H1 (cell line): ENCODE data around the gene HELZ2. TPM values are rescaled to one million over a fixed set of nuclear protein-coding genes. Genes with fewer than 3 reads are reported as not detected.

Source experiments
- CTCF ChIA-PET: fragments of 300-600 bp; sonication (Branson Sonifier 250); formaldehyde crosslinking; loops from one replicate; lab custom pipeline; 2021; ENCODE audit not compliant: partially characterized antibody; lab: Charles Lee
- POLR2A ChIA-PET: fragments of 300-600 bp; sonication (Branson Sonifier 250); formaldehyde crosslinking; loops from one replicate; lab custom pipeline; 2021; ENCODE audit warnings: inconsistent platforms; ENCODE audit not compliant: partially characterized antibody; lab: Charles Lee
- DNase-seq, 2 experiments: peaks; one replicate each; pipeline versions ENCODE4 v3.0.0 to v3.0.0-alpha.2; 2010 to 2022; ENCODE audit warnings: low spot score in 2 of 2, low read depth in 1 of 2, mixed read lengths in 1 of 2
- FAIRE-seq: peaks from 2 replicates; lab custom pipeline; 2011; peaks lifted over from hg19 to GRCh38; lab: Jason Lieb, UNC
- H2AFZ ChIP-seq: 2 replicates; pipeline ENCODE4 v1.8.1; 2012; ENCODE audit warnings: low read length, inconsistent platforms
- H2AK5ac ChIP-seq: 2 replicates; pipeline ENCODE4 v1.6.1; 2013; ENCODE audit warnings: low read depth, low read length
- H2BK120ac ChIP-seq: replicated peaks from 2 replicates; pipeline ENCODE3; 2013; ENCODE audit warnings: low read depth, low read length, inconsistent platforms
- H2BK12ac ChIP-seq: 2 replicates; pipeline ENCODE4 v1.6.1; 2013; ENCODE audit warnings: low read depth, low read length
- H2BK15ac ChIP-seq: 2 replicates; pipeline ENCODE4 v1.6.1; 2013; ENCODE audit warnings: low read length
- H2BK20ac ChIP-seq: 2 replicates; pipeline ENCODE4 v1.6.1; 2013; ENCODE audit warnings: low read length
- H2BK5ac ChIP-seq: 2 replicates; pipeline ENCODE4 v1.6.1; 2013; ENCODE audit warnings: low read depth, low read length
- H3K14ac ChIP-seq: 2 replicates; pipeline ENCODE4 v1.6.1; 2013; ENCODE audit warnings: inconsistent platforms; ENCODE audit not compliant: insufficient read length
- H3K18ac ChIP-seq: 2 replicates; pipeline ENCODE4 v1.6.1; 2013; ENCODE audit warnings: low read length; ENCODE audit errors: extremely low read depth
- H3K23ac ChIP-seq: 2 replicates; pipeline ENCODE4 v1.6.1; 2013; ENCODE audit warnings: inconsistent platforms; ENCODE audit not compliant: insufficient read length
- H3K23me2 ChIP-seq: 2 replicates; pipeline ENCODE4 v1.6.1; 2013; ENCODE audit warnings: low read depth, low read length
- H3K27ac ChIP-seq: 2 replicates; pipeline ENCODE4 v1.6.1; 2011; ENCODE audit warnings: low read depth, low read length, inconsistent platforms
- H3K27me3 ChIP-seq, 4 experiments: replicated peaks in 1 of 4; 1 replicate in 1 of 4; 2 replicates in 3 of 4; pipeline versions ENCODE4 v1.6.1 to v1.8.1; 2011 to 2013; ENCODE audit warnings: low read length in 3 of 4, mild to moderate bottlenecking in 3 of 4, inconsistent platforms in 2 of 4, mixed read lengths in 2 of 4, moderate library complexity in 1 of 4; ENCODE audit not compliant: control insufficient read depth in 3 of 4, insufficient read depth in 3 of 4; ENCODE audit errors: extremely low read depth in 1 of 4
- H3K36me3 ChIP-seq, 4 experiments: 2 replicates each; pipeline versions ENCODE4 v1.6.1 to v1.8.1; 2011 to 2013; ENCODE audit warnings: mild to moderate bottlenecking in 4 of 4, low read length in 3 of 4, moderate library complexity in 2 of 4, control low read depth in 1 of 4, inconsistent platforms in 1 of 4; ENCODE audit not compliant: insufficient read depth in 4 of 4, control insufficient read depth in 2 of 4
- H3K4ac ChIP-seq: replicated peaks from 2 replicates; pipeline ENCODE3; 2013; ENCODE audit warnings: low read length, low read depth, mixed read lengths, inconsistent platforms; ENCODE audit not compliant: insufficient read length
- H3K4me1 ChIP-seq, 4 experiments: replicated peaks in 1 of 4; 1 replicate in 1 of 4; 2 replicates in 3 of 4; pipeline versions ENCODE4 v1.6.1 to v1.8.1; 2011 to 2013; ENCODE audit warnings: low read length in 3 of 4, inconsistent platforms in 2 of 4, mixed read lengths in 1 of 4; ENCODE audit not compliant: insufficient read depth in 4 of 4, control insufficient read depth in 3 of 4
- H3K4me2 ChIP-seq, 2 experiments: 2 replicates each; pipeline versions ENCODE4 v1.6.1 to v1.8.1; 2011 to 2013; ENCODE audit warnings: low read depth in 2 of 2, low read length in 2 of 2, control low read depth in 1 of 2, inconsistent platforms in 1 of 2, mild to moderate bottlenecking in 1 of 2; ENCODE audit not compliant: insufficient read depth in 1 of 2
- H3K4me3 ChIP-seq, 4 experiments: fragments of 200-600, 300-600 bp in 1 of 4; sonication (generic), shearing (Covaris generic), sonication (Bioruptor Twin) in 1 of 4; 2 replicates each; pipeline versions ENCODE4 v1.5.1 to v1.8.1; 2011 to 2016; ENCODE audit warnings: low read length in 4 of 4, low read depth in 3 of 4, control low read depth in 2 of 4, inconsistent platforms in 2 of 4, mild to moderate bottlenecking in 2 of 4, mixed read lengths in 1 of 4, moderate library complexity in 1 of 4; ENCODE audit not compliant: insufficient read depth in 2 of 4; ENCODE audit errors: extremely low read depth in 1 of 4
- H3K56ac ChIP-seq: replicated peaks from 2 replicates; pipeline ENCODE3; 2013; ENCODE audit warnings: low read depth, mild to moderate bottlenecking, mixed read lengths, low read length, inconsistent platforms; ENCODE audit not compliant: insufficient read length
- H3K79me1 ChIP-seq: 2 replicates; pipeline ENCODE4 v1.6.1; 2013; ENCODE audit warnings: low read depth, low read length, control low read depth
- H3K79me2 ChIP-seq, 2 experiments: 2 replicates each; pipeline versions ENCODE4 v1.6.1 to v1.8.1; 2012 to 2013; ENCODE audit warnings: low read length in 2 of 2, mild to moderate bottlenecking in 2 of 2, inconsistent platforms in 1 of 2; ENCODE audit not compliant: insufficient read depth in 2 of 2, control insufficient read depth in 1 of 2
- H3K9ac ChIP-seq, 4 experiments: replicated peaks in 1 of 4; 1 replicate in 1 of 4; 2 replicates in 3 of 4; pipeline versions ENCODE4 v1.6.1 to v1.8.1; 2011 to 2013; ENCODE audit warnings: low read depth in 3 of 4, low read length in 3 of 4, control low read depth in 2 of 4, mild to moderate bottlenecking in 2 of 4, moderate library complexity in 2 of 4, inconsistent platforms in 1 of 4; ENCODE audit errors: extremely low read depth in 1 of 4
- H3K9me3 ChIP-seq, 2 experiments: 2 replicates each; pipeline versions ENCODE4 v1.6.1 to v1.8.1; 2012 to 2013; ENCODE audit warnings: mild to moderate bottlenecking in 2 of 2, moderate library complexity in 2 of 2, control low read depth in 1 of 2, inconsistent platforms in 1 of 2, low read depth in 1 of 2, low read length in 1 of 2, mixed read lengths in 1 of 2; ENCODE audit not compliant: insufficient read depth in 2 of 2
- H4K20me1 ChIP-seq, 2 experiments: replicated peaks in 1 of 2; 2 replicates each; pipeline versions ENCODE3 to v1.8.1; 2011 to 2013; ENCODE audit warnings: inconsistent platforms in 2 of 2, low read length in 2 of 2, mild to moderate bottlenecking in 1 of 2; ENCODE audit not compliant: insufficient read depth in 2 of 2, control insufficient read depth in 1 of 2
- H4K5ac ChIP-seq: 2 replicates; pipeline ENCODE4 v1.6.1; 2013; ENCODE audit warnings: low read length, low read depth, mixed read lengths, inconsistent platforms; ENCODE audit not compliant: insufficient read length
- H4K8ac ChIP-seq: 2 replicates; pipeline ENCODE4 v1.8.0; 2013; ENCODE audit warnings: mild to moderate bottlenecking, moderate library complexity, low read length, inconsistent platforms; ENCODE audit not compliant: insufficient read depth; ENCODE audit errors: extremely low read depth
- H4K91ac ChIP-seq: replicated peaks from 2 replicates; pipeline ENCODE3; 2013; ENCODE audit warnings: low read length, mixed read lengths, inconsistent platforms; ENCODE audit not compliant: insufficient read length
- CREB1 ChIP-seq: IDR thresholded peaks from 2 replicates; pipeline ENCODE4 v1.6.1; 2012; ENCODE audit warnings: inconsistent platforms
- EZH2 ChIP-seq: fragments of 200-600 bp; sonication (generic); IDR thresholded peaks from 2 replicates; pipeline ENCODE4 v1.7.1; 2012; ENCODE audit warnings: low read depth, mild to moderate bottlenecking, moderate library complexity, low read length, inconsistent platforms; ENCODE audit not compliant: severe bottlenecking
- GABPA ChIP-seq: IDR thresholded peaks from 2 replicates; pipeline ENCODE4 v1.6.1; 2011; ENCODE audit warnings: mild to moderate bottlenecking, low read length, moderate library complexity, borderline replicate concordance; ENCODE audit not compliant: insufficient read depth
- MAFK ChIP-seq: IDR thresholded peaks from 2 replicates; pipeline ENCODE4 v1.6.1; 2012; ENCODE audit warnings: low read depth, mild to moderate bottlenecking, improper control_type of control experiment, low read length
- NRF1 ChIP-seq: IDR thresholded peaks from 2 replicates; pipeline ENCODE4 v1.6.1; 2011; ENCODE audit warnings: mild to moderate bottlenecking, low read depth, low read length, improper control_type of control experiment
- SRF ChIP-seq: IDR thresholded peaks from 2 replicates; pipeline ENCODE4 v1.6.1; 2011; ENCODE audit warnings: mild to moderate bottlenecking, low read depth, low read length, moderate library complexity
- TCF12 ChIP-seq: IDR thresholded peaks from 2 replicates; pipeline ENCODE4 v1.6.1; 2011; ENCODE audit warnings: low read depth, mild to moderate bottlenecking, low read length
- YY1 ChIP-seq: IDR thresholded peaks from 2 replicates; pipeline ENCODE4 v1.6.1; 2011; ENCODE audit warnings: low read depth, mild to moderate bottlenecking, low read length
- WGBS, 2 experiments: shearing (Covaris generic) in 1 of 2; methylation state at CpG; one replicate each; pipeline versions ENCODE4 v1.1.6 to v1.1.7; 2013 to 2015; ENCODE audit warnings: low lambda C conversion rate in 2 of 2, mixed read lengths in 2 of 2, inconsistent platforms in 1 of 2, low coverage in 1 of 2, missing lambda C conversion rate in 1 of 2; ENCODE audit not compliant: insufficient replicate concordance in 2 of 2, insufficient coverage in 1 of 2, insufficient read length in 1 of 2; ENCODE audit errors: extremely low coverage in 1 of 2, missing lambda C conversion rate in 1 of 2; 5-methylcytosine and 5-hydroxymethylcytosine counted together
- polyA plus RNA-seq, 7 experiments: library from polyadenylated mRNA; depleted of rRNA in 3 of 7; stranded (reverse) in 5 of 7; unstranded in 2 of 7; fragments of >200 nt in 5 of 7; fragments of 200-250 nt in 2 of 7; gene quantifications; 1 replicate in 5 of 7; 2 replicates in 1 of 7; 4 replicates in 1 of 7; pipeline versions ENCODE4 v1.2.1 to v1.2.3, GENCODE V29; 2011 to 2013; ENCODE audit warnings: missing spikeins in 2 of 7, mixed read lengths in 2 of 7
- total RNA-seq: library from RNA; stranded (reverse); fragmentation: NEBNext Ultra II Directional; extraction: Animal tissue kit (Norgen Biotek cat#: 25700); gene quantifications from 2 replicates; pipeline ENCODE4 v1.2.1, GENCODE V29; 2021
- TF ChIP-seq, protein P1 (sequence below): IDR thresholded peaks from 2 replicates; pipeline ENCODE4 v1.6.1; 2012; ENCODE audit warnings: inconsistent platforms
- TF ChIP-seq, protein P2 (sequence below): IDR thresholded peaks from 2 replicates; pipeline ENCODE4 v1.6.1; 2012; ENCODE audit warnings: low read length, inconsistent platforms

The HELZ2 gene
- total and polyA plus RNA-seq, 2 of the 8 experiments (the other 6 are each of a cell fraction or from before 2014, with no cell fraction given): 7.9 to 17.5 TPM

DNA sequence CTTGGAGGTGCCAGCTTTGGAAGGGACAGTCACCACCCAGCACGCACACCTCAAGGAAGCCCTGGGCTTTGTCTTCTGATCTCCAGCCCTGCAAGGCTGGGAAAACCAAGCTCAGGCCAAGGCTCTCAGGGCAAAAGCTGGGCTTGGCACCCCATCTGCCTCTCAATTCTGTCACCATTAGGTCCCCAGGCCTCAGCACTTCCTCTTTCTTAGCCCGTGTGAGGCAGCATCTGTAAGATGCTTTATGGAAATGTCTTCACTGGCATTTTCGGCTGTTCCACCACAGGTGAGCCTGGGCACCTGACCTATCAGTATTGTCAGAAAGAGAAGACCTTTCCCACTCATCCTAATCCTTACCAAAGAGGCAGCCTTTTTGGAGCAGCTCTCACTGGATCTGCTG, 28.3 kb upstream of the HELZ2 start:
- CTCF ChIA-PET: interaction anchor here (1.5 kb wide), 1 partner anchor 21 kb away, joined by 5 read pairs; no protein-coding TSS in a partner anchor
- TF ChIP-seq TCF12 (no peak), YY1 (no peak), SRF (no peak), EZH2 (no peak), NRF1 (no peak), MAFK (no peak), GABPA (no peak), CREB1 (no peak)
- TF ChIP-seq, protein P1, sequence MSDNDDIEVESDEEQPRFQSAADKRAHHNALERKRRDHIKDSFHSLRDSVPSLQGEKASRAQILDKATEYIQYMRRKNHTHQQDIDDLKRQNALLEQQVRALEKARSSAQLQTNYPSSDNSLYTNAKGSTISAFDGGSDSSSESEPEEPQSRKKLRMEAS: no peak
- TF ChIP-seq, protein P2, sequence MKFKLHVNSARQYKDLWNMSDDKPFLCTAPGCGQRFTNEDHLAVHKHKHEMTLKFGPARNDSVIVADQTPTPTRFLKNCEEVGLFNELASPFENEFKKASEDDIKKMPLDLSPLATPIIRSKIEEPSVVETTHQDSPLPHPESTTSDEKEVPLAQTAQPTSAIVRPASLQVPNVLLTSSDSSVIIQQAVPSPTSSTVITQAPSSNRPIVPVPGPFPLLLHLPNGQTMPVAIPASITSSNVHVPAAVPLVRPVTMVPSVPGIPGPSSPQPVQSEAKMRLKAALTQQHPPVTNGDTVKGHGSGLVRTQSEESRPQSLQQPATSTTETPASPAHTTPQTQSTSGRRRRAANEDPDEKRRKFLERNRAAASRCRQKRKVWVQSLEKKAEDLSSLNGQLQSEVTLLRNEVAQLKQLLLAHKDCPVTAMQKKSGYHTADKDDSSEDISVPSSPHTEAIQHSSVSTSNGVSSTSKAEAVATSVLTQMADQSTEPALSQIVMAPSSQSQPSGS: no peak

More for the DNA sequence above, 28.3 kb upstream of the HELZ2 start:
- Histone ChIP-seq H4K20me1 (peaks cover 0 to 3% of the 10 kb centered on the region in 2 experiments), H3K23ac (no peak overlapping the region), H3K36me3 (peaks cover 8 to 24% (median 10%) of the 10 kb centered on the region in 4 experiments; a peak in 7 of 8 replicates), H2BK20ac (no peak overlapping the region), H3K9me3 (no peaks in the 10 kb centered on the region), H3K4me2 (no peak overlapping the region), H3K14ac (no peak overlapping the region), H2BK120ac (no peak overlapping the region), H3K9ac (no peak overlapping the region), H3K4me1 (no peaks in the 10 kb centered on the region), H3K27ac (no peak overlapping the region; the same call in 1 of the 2 replicates), H3K4me3 (no peak overlapping the region), H3K56ac (no peak overlapping the region), H3K79me2 (no peaks in the 10 kb centered on the region), H2AFZ (no peak overlapping the region), H4K91ac (no peak overlapping the region), H2BK15ac (no peak overlapping the region), H3K23me2 (no peaks in the 10 kb centered on the region), H3K27me3 (no peaks in the 10 kb centered on the region), H2AK5ac (no peak overlapping the region), H2BK5ac (no peak overlapping the region), H3K79me1 (peaks cover 4% of the 10 kb centered on the region; the same call in 1 of the 2 replicates), H3K18ac (no peak overlapping the region), H3K4ac (no peak overlapping the region), H4K5ac (no peak overlapping the region), H2BK12ac (no peak overlapping the region), H4K8ac (no peak overlapping the region)
- 83% methylated on average over 3 of the region's 3 CpGs; no CpG with 5 or more reads in 1 of the 2 experiments for WGBS, 2 experiments
- POLR2A ChIA-PET: no interaction called here
- no peak for DNase-seq
- FAIRE-seq: no peak
